GM23248 (cell line): ENCODE data around the gene RTF1. TPM values are rescaled to one million over a fixed set of nuclear protein-coding genes. Genes with fewer than 3 reads are reported as not detected.

Experiments
- DNase-seq: peaks from one replicate; pipeline ENCODE4 v3.0.0-alpha.2; 2015
- H2AFZ ChIP-seq: fragments of 200-600 bp; sonication (generic); 2 replicates; pipeline ENCODE4 v1.6.1; 2016; ENCODE audit warnings: antibody characterized with exemption
- H3F3A ChIP-seq: fragments of 200-600 bp; sonication (generic); 2 replicates; pipeline ENCODE4 v1.6.1; 2016; ENCODE audit warnings: mild to moderate bottlenecking, antibody characterized with exemption, mixed run types; ENCODE audit not compliant: insufficient read depth
- H3K27ac ChIP-seq: fragments of 200-600 bp; sonication (generic); 2 replicates; pipeline ENCODE4 v1.5.1; 2016; ENCODE audit warnings: mild to moderate bottlenecking
- H3K27me3 ChIP-seq: fragments of 200-600 bp; sonication (generic); replicated peaks from 2 replicates; pipeline ENCODE4 v1.6.1; 2016; ENCODE audit warnings: mild to moderate bottlenecking; ENCODE audit not compliant: insufficient read depth
- H3K36me3 ChIP-seq: fragments of 200-600 bp; sonication (generic); 2 replicates; pipeline ENCODE4 v1.6.1; 2016; ENCODE audit warnings: low read depth, mild to moderate bottlenecking
- H3K4me1 ChIP-seq: fragments of 200-600 bp; sonication (generic); 2 replicates; pipeline ENCODE4 v1.6.1; 2016; ENCODE audit warnings: mild to moderate bottlenecking; ENCODE audit not compliant: insufficient read depth
- H3K4me2 ChIP-seq: fragments of 200-600 bp; sonication (generic); one replicate; pipeline ENCODE4 v1.6.1; 2016; ENCODE audit warnings: mild to moderate bottlenecking; ENCODE audit not compliant: unreplicated experiment
- H3K4me3 ChIP-seq: fragments of 200-600 bp; sonication (generic); 2 replicates; pipeline ENCODE4 v1.5.1; 2016; ENCODE audit warnings: mild to moderate bottlenecking
- H3K79me2 ChIP-seq: fragments of 200-600 bp; sonication (generic); 2 replicates; pipeline ENCODE4 v1.6.1; 2016; ENCODE audit warnings: mild to moderate bottlenecking; ENCODE audit not compliant: insufficient read depth
- H3K9ac ChIP-seq: fragments of 200-600 bp; sonication (generic); 2 replicates; pipeline ENCODE4 v1.6.1; 2016; ENCODE audit warnings: mild to moderate bottlenecking
- H3K9me2 ChIP-seq: fragments of 200-600 bp; sonication (generic); 2 replicates; pipeline ENCODE4 v1.6.1; 2016; ENCODE audit warnings: mixed run types, mild to moderate bottlenecking, moderate library complexity; ENCODE audit not compliant: insufficient read depth
- H3K9me3 ChIP-seq: fragments of 200-600 bp; sonication (generic); one replicate; pipeline ENCODE4 v1.6.1; 2017; ENCODE audit warnings: low read depth
- H4K20me1 ChIP-seq: fragments of 200-600 bp; sonication (generic); 2 replicates; pipeline ENCODE4 v1.6.0; 2016; ENCODE audit not compliant: insufficient read depth
- EZH2 ChIP-seq: fragments of 200-600 bp; sonication (generic); IDR thresholded peaks from 2 replicates; pipeline ENCODE4 v1.6.1; 2018; ENCODE audit warnings: antibody characterized with exemption, mild to moderate bottlenecking; ENCODE audit not compliant: insufficient read depth, poor library complexity, severe bottlenecking
- EZH2phosphoT487 ChIP-seq: fragments of 200-600 bp; sonication (generic); IDR thresholded peaks from 2 replicates; pipeline ENCODE4 v1.6.1; 2018; ENCODE audit warnings: antibody characterized with exemption, moderate library complexity, mild to moderate bottlenecking, low read depth; ENCODE audit not compliant: insufficient read depth
- WGBS, 2 experiments: methylation state at CpG; one replicate each; pipeline ENCODE4 v1.1.6; 2015 to 2017; ENCODE audit warnings: low lambda C conversion rate in 2 of 2, low coverage in 1 of 2; ENCODE audit errors: missing lambda C conversion rate in 2 of 2; 5-methylcytosine and 5-hydroxymethylcytosine counted together
- in situ Hi-C: fragments of 300-500 bp; cut with MboI; formaldehyde crosslinking; loops from 2 replicates; pipeline ENCODE4 v1.15.0; 2020
- polyA plus RNA-seq: library from polyadenylated mRNA; unstranded; fragments of >200 nt; fragmentation: Nextera tagmentation; extraction: Ambion mirVana; gene quantifications from 2 replicates; pipeline ENCODE4 v1.2.1, GENCODE V29; 2016
- total RNA-seq: library from RNA; depleted of rRNA; stranded (reverse); fragments of >200 nt; shearing (Covaris generic); gene quantifications from 2 replicates; pipeline ENCODE4 v1.2.3, GENCODE V29; 2014

RTF1 gene
- total and polyA plus RNA-seq, 2 experiments from 2014 or later, result 20.5 to 58.6 TPM

DNA sequence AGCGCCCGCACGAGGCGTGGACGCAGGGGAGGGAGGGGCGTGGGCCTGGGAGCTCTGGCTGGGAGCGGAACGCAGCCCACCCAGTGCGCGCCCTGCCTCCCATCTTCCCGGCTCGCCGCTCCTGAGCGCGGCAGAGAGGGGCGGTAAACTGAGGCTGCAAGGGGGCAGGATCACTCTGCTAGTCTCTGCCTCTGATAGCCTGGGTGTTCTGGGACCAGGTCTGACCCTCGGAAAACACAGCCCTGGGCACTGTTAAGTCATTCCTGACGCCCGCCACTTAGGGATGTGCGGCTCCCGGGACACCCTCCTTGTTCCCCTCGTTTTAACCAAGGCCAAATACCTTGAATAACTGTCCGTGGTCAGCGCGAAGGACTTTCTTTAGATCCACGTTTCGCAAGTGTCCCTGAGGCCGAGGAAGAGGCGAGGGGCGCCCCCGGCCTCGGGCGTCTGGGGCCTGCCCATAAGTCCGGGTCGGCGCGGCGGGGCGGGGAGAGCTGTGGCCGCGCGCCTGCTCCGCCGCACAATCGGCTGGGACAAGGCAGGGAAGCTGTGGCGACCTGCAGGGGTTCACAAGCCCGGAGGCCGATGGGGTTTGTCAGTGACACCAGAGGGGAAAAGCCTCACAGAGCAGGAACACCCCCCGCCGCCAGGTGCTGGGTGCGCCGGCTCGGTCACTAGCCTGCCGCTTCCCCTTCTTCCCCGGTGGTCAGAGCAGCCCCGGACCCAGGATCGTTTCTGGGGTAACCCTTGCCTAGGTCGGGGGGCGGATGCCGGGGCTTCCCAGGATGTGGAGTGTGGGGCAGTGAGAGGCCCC, 78.2 kb downstream of the RTF1 start:
- in situ Hi-C loops, result no loop called here
- TF ChIP-seq EZH2phosphoT487 (no peak), EZH2 (no peak)
- H3F3A ChIP-seq, result no peaks in the 10 kb centered on the region
- no peak overlapping the region for H3K27ac ChIP-seq
- no peak overlapping the region for H3K4me3 ChIP-seq
- no peaks in the 10 kb centered on the region for H3K36me3 ChIP-seq
- peaks cover 13% of the 10 kb centered on the region; the same call in 1 of the 2 replicates for H3K27me3 ChIP-seq
- no peak overlapping the region for H3K9ac ChIP-seq
- H3K4me2 ChIP-seq, result no peak overlapping the region
- no peaks in the 10 kb centered on the region for H4K20me1 ChIP-seq
- 58 to 60% methylated on average over 40 to 60 of the region's 60 CpGs for WGBS, 2 experiments
- H3K9me3 ChIP-seq, result no peaks in the 10 kb centered on the region
- peaks cover 12% of the 10 kb centered on the region for H3K4me1 ChIP-seq
- H3K79me2 ChIP-seq, result no peaks in the 10 kb centered on the region
- H2AFZ ChIP-seq, result no peak overlapping the region; the same call in 1 of the 2 replicates
- no peak for DNase-seq
- no peaks in the 10 kb centered on the region for H3K9me2 ChIP-seq

- Histone ChIP-seq H3K27ac (no peak overlapping the region), H3K79me2 (no peaks in the 10 kb centered on the region), H3K4me3 (no peak overlapping the region), H3K4me1 (peaks cover 9% of the 10 kb centered on the region), H3F3A (no peaks in the 10 kb centered on the region), H3K4me2 (no peak overlapping the region), H3K9ac (no peak overlapping the region), H2AFZ (no peak overlapping the region), H3K36me3 (no peaks in the 10 kb centered on the region), H3K9me2 (no peaks in the 10 kb centered on the region), H3K27me3 (peaks cover 17% of the 10 kb centered on the region; the same call in 1 of the 2 replicates), H3K9me3 (no peaks in the 10 kb centered on the region), H4K20me1 (no peaks in the 10 kb centered on the region)
- no peak for TF ChIP-seq EZH2phosphoT487
- no peak for TF ChIP-seq EZH2
- no peak for DNase-seq
- in situ Hi-C loops, result no loop called here
- 93 to 94% methylated on average over 39 to 58 of the region's 59 CpGs for WGBS, 2 experiments
These were observed 79.1 kb downstream of the RTF1 start for GRCh38 chr15:41495736-41496599.

DNA sequence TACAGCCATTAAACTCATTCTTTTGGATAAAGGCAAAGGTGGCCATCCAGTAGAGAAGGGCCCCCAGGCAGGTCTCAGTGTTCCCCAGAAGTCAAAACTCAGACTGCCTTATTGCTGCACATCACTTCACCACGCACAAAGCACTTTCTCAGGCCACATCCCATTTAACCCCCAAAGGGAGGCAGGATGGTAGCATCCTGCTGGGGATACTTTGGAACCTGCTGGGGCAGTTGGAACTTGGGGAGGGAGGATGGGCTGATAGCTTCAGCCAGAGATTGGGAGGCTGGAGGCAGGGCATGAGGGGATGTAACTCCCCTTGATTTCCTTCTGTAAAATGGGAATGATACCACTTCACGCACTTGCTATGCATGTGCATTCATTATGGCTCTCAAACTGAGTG, 81.8 kb downstream of the RTF1 start:
- Histone ChIP-seq H3K9ac (no peak overlapping the region), H3K27me3 (peaks cover 41% of the 10 kb centered on the region), H3K27ac (no peak overlapping the region), H3F3A (no peaks in the 10 kb centered on the region), H3K9me3 (no peaks in the 10 kb centered on the region), H2AFZ (no peak overlapping the region), H3K79me2 (no peaks in the 10 kb centered on the region), H3K4me1 (peaks cover 3% of the 10 kb centered on the region), H3K4me3 (no peak overlapping the region), H4K20me1 (no peaks in the 10 kb centered on the region), H3K36me3 (no peaks in the 10 kb centered on the region), H3K4me2 (no peak overlapping the region), H3K9me2 (no peaks in the 10 kb centered on the region)
- TF ChIP-seq EZH2phosphoT487 (no peak), EZH2 (no peak)
- in situ Hi-C loops, result no loop called here
- 80 to 93% methylated on average over 2 of the region's 2 CpGs for WGBS, 2 experiments
- no peak for DNase-seq

GRCh38 chr15:41499109-41499851, 82.4 kb downstream of the RTF1 start:
- Histone ChIP-seq H3K9me2 (no peaks in the 10 kb centered on the region), H3K4me1 (peaks cover 3% of the 10 kb centered on the region), H3K9ac (no peak overlapping the region), H3F3A (no peaks in the 10 kb centered on the region), H3K4me3 (no peak overlapping the region), H4K20me1 (no peaks in the 10 kb centered on the region), H3K27ac (no peak overlapping the region), H3K36me3 (no peaks in the 10 kb centered on the region), H3K9me3 (no peaks in the 10 kb centered on the region), H3K4me2 (no peak overlapping the region), H3K27me3 (peaks cover 40% of the 10 kb centered on the region), H2AFZ (no peak overlapping the region), H3K79me2 (no peaks in the 10 kb centered on the region)
- 88 to 97% methylated on average over 6 of the region's 6 CpGs for WGBS, 2 experiments
- peak; percentile 15 for DNase-seq
- TF ChIP-seq EZH2 (no peak), EZH2phosphoT487 (no peak)
- in situ Hi-C loops, result no loop called here
